Memory B cell (primary cell): ENCODE data around the gene DOCK10.

Experiments
- ATAC-seq: fragments of 150-1000 bp; cut with Tn5 transposase; 2 replicates; pipeline ENCODE4 v1.10.0; 2021; ENCODE audit warnings: low read depth, mild to moderate bottlenecking, moderate library complexity
- DNase-seq, 2 donors: peaks; one replicate each; pipeline ENCODE4 v3.0.0; 2022; ENCODE audit warnings: low spot score in 2 of 2
- H3K27ac Mint-ChIP-seq: one replicate; pipeline ENCODE4 v1.8.0; 2022; ENCODE audit warnings: mild to moderate bottlenecking, moderate library complexity, mixed read lengths
- H3K27me3 Mint-ChIP-seq: one replicate; pipeline ENCODE4 v1.8.0; 2022; ENCODE audit warnings: mixed read lengths
- H3K36me3 Mint-ChIP-seq: one replicate; pipeline ENCODE4 v1.8.0; 2022; ENCODE audit warnings: mild to moderate bottlenecking, mixed read lengths
- H3K4me1 Mint-ChIP-seq: one replicate; pipeline ENCODE4 v1.8.0; 2022; ENCODE audit warnings: mixed read lengths
- H3K4me3 Mint-ChIP-seq: one replicate; pipeline ENCODE4 v1.8.0; 2022; ENCODE audit warnings: mild to moderate bottlenecking, moderate library complexity, mixed read lengths
- H3K9me3 Mint-ChIP-seq: one replicate; pipeline ENCODE4 v1.8.0; 2022; ENCODE audit warnings: mixed read lengths

The DOCK10 gene

DNA sequence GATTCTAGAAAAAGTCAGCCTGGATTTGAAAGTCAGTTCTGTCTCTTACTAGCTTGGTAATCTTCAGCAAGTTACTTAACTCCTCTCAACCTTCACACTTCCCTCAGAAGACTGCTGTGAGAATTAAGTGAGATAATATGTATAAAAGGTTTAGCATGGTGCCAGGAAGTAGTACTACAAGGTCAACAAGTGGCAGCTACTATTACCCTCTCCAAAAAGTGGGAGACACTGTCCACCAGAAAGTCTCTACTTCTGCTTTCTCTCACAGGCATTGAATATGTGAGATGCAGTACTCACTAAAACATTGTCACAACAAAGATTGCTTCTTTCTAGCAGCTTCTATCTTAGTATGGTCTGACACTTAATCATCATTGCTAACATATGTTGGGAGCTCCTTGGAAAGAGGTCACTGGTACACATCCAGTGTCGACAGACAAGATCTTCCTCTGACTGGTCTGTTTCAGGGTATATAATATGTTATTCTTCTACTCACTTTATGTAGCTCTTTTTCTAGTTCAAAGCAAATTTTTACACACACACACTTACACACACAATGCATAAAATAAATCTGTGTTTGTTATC is 47.9 kb downstream of the DOCK10 start:
- no peaks in the 10 kb centered on the region for H3K27me3 Mint-ChIP-seq
- ATAC-seq (peak; percentile 29), DNase-seq (no peak)
- H3K4me1 Mint-ChIP-seq = peaks cover 30% of the 10 kb centered on the region
- no peaks in the 10 kb centered on the region for H3K9me3 Mint-ChIP-seq
- peaks cover 30% of the 10 kb centered on the region for H3K36me3 Mint-ChIP-seq
- no peak overlapping the region for H3K4me3 Mint-ChIP-seq
- H3K27ac Mint-ChIP-seq = no peak overlapping the region

DNA sequence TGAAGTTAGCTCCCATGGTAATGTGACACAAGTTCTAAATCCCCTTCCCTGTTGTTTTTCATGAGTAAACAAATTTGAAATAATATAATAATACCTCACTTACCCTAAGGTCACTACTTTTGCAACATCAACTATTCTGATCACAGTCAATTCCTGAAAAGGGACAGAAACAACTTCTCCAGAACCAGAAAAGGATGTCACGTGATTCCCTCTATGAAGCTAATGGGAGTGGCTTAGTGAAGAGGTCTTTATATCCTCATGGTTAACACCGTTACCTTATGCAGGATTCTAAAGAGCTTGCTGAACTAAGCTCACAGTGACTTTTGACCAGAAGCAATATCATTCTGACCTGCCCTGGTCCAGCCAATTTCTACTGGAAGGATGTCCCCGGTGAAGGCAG is 51.6 kb downstream of the DOCK10 start:
- no peaks in the 10 kb centered on the region for H3K27me3 Mint-ChIP-seq
- no peak overlapping the region for H3K27ac Mint-ChIP-seq
- no peaks in the 10 kb centered on the region for H3K9me3 Mint-ChIP-seq
- DNase-seq (no peak), ATAC-seq (no peak)
- H3K36me3 Mint-ChIP-seq = peaks cover 25% of the 10 kb centered on the region
- H3K4me3 Mint-ChIP-seq = no peak overlapping the region
- H3K4me1 Mint-ChIP-seq = peaks cover 25% of the 10 kb centered on the region

DNA sequence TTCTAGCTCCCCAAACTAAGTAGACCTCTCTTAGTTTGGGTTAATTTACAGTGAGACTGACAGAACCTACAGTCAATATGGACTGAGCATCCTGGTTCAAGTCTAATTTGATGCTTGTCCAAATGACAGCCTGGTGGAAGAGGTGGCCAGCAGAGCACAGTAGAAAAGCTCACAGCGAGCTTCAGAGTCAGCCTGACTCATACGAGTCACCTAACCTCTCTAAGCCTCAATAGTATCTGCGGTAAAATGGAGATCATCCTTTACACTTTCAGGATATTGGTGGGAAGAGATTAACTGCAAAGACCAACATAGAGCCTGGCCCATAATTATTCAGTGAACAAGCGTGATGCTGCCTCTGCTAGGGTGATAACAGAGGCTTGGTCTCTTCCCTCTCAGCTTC is 54.5 kb downstream of the DOCK10 start:
- H3K9me3 Mint-ChIP-seq = peaks cover 1% of the 10 kb centered on the region
- peak overlapping the region; percentile 24 for H3K27ac Mint-ChIP-seq
- ATAC-seq (no peak), DNase-seq (no peak)
- H3K27me3 Mint-ChIP-seq = no peaks in the 10 kb centered on the region
- peaks cover 38% of the 10 kb centered on the region for H3K4me1 Mint-ChIP-seq
- H3K36me3 Mint-ChIP-seq = peaks cover 20% of the 10 kb centered on the region
- no peak overlapping the region for H3K4me3 Mint-ChIP-seq

DNA sequence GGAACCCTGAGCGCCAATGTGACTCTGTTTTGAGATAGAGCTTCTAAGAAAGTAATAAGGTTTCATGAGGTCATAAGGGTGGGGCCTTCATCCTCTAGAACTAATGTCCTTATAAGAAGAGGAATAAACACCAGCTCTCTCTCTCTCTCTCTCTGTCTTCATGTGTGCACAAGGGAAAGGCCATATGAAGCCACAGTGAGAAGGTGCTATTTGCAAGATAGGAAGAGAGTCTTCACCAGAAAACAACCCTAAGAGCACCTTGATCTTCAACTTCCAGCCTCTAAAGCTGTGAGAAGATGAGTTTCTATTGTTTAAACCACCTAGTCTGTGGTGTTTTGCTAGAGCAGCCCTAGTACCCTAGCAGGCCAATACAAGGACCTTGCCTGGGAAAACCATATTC is 55.8 kb downstream of the DOCK10 start:
- ATAC-seq (no peak), DNase-seq (no peak)
- Mint-ChIP-seq H3K27ac (peak overlapping the region; percentile 63), H3K4me3 (no peak overlapping the region), H3K27me3 (no peaks in the 10 kb centered on the region), H3K4me1 (peaks cover 40% of the 10 kb centered on the region), H3K36me3 (peaks cover 17% of the 10 kb centered on the region), H3K9me3 (peaks cover 1% of the 10 kb centered on the region)

DNA sequence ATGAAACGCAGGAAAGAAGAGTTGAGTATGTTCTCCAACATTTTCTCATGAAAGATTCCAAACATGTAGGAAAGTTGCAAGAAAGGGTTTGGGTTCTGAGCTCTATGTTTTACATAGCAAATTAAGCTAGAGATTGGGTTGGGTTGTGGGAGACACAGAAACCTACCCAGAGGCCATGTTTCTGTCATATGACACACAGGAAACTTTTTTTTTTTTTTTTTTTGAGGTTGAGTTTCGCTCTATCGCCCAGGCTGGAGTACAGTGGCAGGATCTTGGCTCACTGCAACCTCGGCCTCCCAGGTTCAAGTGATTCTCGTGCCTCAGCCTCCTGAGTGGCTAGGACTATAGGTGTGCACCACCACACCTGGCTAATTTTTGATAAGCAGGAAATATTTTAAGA is 57.6 kb downstream of the DOCK10 start:
- peaks cover 9% of the 10 kb centered on the region for H3K36me3 Mint-ChIP-seq
- H3K9me3 Mint-ChIP-seq = peaks cover 1% of the 10 kb centered on the region
- H3K4me3 Mint-ChIP-seq = peak overlapping the region; percentile 24
- H3K4me1 Mint-ChIP-seq = peaks cover 35% of the 10 kb centered on the region
- H3K27ac Mint-ChIP-seq = peak overlapping the region; percentile 82
- ATAC-seq (peak; percentile 70), DNase-seq (no peak)
- no peaks in the 10 kb centered on the region for H3K27me3 Mint-ChIP-seq

DNA sequence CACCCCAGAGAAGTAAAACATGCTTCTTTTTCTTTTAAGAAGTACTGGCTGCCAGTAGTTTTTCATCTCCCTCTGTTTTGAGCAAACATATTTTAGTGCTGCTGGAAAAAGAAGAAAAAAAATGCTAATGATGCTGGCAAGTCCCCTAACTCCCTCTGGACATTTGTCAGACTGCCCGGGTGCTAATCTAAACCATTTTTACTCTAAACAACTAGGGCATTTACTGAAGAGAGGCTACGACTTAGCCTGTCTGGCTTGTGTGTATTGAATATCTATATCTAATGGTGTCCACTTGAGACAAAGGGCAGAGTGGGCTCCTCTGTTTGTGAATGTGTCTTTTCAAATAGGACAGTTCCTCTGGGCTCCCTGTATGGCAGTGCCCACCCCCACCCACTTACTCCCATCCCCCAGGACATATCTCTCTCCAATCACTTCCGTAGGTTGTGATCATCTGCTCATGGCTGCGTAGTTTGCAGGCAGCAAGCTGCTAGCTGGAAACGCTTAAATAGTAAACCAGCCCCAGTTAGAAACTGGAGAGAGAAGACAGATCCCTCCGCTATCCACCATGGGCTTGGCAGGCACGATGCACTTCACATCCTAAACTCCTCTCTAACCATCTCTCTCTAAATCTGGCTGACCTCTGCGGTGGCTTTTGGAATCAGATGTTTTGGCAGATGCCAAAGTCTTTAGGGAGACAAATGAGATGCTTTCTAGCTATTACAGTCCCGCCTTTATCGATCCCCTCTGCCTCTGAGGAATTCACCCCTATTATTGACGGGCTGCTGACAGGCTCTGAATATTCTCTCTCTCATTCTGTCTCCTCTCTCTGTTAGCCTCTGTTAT is 58.3 kb downstream of the DOCK10 start:
- peak overlapping the region; percentile 82 for H3K27ac Mint-ChIP-seq
- peak overlapping the region; percentile 24 for H3K4me3 Mint-ChIP-seq
- peaks cover 1% of the 10 kb centered on the region for H3K9me3 Mint-ChIP-seq
- no peak for ATAC-seq
- H3K27me3 Mint-ChIP-seq = no peaks in the 10 kb centered on the region
- no peak for DNase-seq
- H3K4me1 Mint-ChIP-seq = peaks cover 38% of the 10 kb centered on the region
- peaks cover 11% of the 10 kb centered on the region for H3K36me3 Mint-ChIP-seq

DNA sequence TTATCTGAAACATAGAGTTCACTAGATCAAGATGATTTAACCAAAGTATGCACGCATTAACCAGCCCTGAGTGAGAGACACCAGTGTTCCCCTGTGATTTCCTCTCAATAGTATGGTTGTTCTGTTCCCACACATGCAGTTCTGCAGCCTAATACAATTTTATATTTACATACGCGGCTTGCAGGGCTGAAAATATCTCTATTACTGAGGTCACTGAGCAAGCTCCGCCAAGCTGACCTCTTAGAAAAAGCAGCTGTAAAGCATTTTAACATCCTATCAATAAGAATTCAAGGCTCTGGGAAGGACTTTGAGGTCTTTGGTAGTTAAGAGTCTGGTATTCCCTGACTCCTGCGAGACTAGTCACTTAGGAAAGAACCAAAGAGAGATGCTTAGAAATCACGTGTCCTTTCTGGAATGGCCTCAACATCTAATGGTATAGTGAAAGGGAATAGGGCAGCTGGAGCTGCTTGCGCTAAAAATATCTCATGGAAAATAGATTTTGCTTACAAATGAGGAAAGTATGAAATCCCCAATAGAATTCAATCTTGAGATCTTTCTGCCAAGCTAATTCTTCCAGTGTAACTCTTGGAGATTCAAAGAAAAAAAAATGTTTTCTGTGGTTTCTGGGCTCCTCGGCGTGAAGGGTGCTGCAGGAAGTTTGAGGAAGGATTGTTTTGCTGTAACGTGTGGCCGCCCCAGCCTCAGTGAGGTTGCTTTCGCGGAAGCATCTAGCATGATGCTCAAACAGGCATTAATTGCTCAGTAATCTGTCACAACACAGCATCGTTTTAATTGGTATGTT is 59.2 kb downstream of the DOCK10 start:
- Mint-ChIP-seq H3K36me3 (peaks cover 8% of the 10 kb centered on the region), H3K27me3 (no peaks in the 10 kb centered on the region), H3K4me3 (peak overlapping the region; percentile 78), H3K9me3 (peaks cover 1% of the 10 kb centered on the region), H3K4me1 (peaks cover 35% of the 10 kb centered on the region), H3K27ac (peak overlapping the region; percentile 82)
- no peak for DNase-seq
- peak; percentile 74 for ATAC-seq

DNA sequence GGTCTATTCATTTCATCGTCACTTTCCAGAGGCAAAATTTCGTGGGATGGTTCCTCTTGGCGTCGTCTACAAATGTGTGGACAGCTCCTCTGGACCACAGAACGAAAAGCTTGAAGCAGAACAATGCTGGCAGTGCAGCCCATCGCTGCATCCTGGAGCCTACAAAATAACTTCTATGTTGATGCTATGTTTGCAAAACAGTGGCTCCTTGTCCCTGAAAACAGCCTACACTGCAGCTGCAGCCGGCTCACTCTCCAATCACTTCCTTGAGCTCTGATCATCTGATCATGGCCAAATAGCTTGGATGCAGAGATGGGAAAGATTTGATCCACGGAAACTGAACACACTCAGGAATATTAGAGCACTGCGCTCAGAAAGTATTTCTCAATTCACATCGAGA is 60.0 kb downstream of the DOCK10 start:
- H3K27ac Mint-ChIP-seq = peak overlapping the region; percentile 82
- ATAC-seq (no peak), DNase-seq (no peak)
- no peaks in the 10 kb centered on the region for H3K27me3 Mint-ChIP-seq
- H3K4me3 Mint-ChIP-seq = no peak overlapping the region
- H3K36me3 Mint-ChIP-seq = peaks cover 8% of the 10 kb centered on the region
- peaks cover 36% of the 10 kb centered on the region for H3K4me1 Mint-ChIP-seq
- peaks cover 1% of the 10 kb centered on the region for H3K9me3 Mint-ChIP-seq

DNA sequence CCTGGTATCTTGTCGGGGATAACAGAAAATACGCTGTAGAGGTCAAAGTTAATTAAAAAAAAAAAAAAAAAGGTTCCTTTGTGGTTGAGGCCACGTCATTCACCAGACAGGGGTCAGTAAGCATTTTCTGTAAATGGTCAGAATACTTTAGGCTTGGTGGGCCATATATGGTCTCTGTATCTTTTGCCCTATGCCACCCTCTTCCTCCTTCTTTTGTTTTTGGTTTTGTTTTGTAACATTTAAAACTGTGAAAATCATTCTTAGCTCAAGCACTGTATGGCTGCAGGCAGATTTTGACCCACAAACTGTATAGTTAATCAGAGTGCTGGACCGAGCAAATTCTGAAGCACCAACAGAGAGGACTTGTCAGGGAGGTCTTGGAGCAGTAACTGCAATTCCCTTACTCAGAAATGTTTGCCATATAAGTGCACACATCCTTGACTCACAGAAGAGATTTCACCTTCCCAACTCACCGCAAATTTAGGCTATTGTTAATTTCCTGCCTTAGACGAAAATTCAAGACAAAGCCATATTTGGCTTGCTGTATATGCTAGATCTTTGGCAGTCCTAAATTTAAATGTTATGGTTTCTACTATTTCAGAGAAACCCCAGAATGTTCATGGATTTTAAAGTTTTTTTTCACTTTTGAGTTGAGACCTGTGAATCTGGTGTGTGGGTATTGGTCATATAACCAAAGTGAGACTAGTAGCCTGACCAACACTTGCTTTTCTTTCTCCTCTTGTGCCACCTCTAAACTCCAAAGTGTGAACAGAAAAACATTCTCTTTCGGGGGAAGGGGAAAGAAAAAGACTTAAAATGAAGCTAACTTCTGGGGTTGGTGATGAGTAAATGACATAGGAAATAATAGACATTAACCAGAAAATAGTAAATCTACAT is 65.4 kb downstream of the DOCK10 start:
- Mint-ChIP-seq H3K9me3 (no peaks in the 10 kb centered on the region), H3K4me3 (peak overlapping the region; percentile 73), H3K27ac (peak overlapping the region; percentile 89), H3K36me3 (peaks cover 6% of the 10 kb centered on the region), H3K4me1 (peaks cover 38% of the 10 kb centered on the region), H3K27me3 (no peaks in the 10 kb centered on the region)
- ATAC-seq (peak; percentile 27), DNase-seq (no peak)

DNA sequence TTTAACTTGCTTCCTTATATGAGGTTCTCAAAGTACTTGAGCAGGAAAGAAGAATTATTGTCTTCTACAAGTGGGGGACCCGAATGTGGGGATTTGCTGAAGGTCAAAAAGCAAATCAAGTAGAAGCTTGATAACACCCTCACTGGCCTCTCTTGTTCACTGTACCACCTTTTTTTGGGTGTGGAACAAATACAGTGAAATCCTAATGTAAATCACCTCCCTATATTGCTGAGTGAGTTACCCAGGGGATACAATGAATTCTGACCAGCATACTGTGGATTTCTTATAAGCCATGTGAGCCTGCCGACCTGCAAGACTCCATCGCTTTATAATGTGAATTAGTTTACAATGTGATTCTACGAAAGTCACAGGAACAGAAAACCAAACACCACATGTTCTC is 66.5 kb downstream of the DOCK10 start:
- Mint-ChIP-seq H3K27me3 (no peaks in the 10 kb centered on the region), H3K36me3 (peaks cover 6% of the 10 kb centered on the region), H3K4me3 (peak overlapping the region; percentile 43), H3K4me1 (peaks cover 45% of the 10 kb centered on the region), H3K27ac (peak overlapping the region; percentile 89), H3K9me3 (no peaks in the 10 kb centered on the region)
- ATAC-seq = no peak
- no peak for DNase-seq

DNA sequence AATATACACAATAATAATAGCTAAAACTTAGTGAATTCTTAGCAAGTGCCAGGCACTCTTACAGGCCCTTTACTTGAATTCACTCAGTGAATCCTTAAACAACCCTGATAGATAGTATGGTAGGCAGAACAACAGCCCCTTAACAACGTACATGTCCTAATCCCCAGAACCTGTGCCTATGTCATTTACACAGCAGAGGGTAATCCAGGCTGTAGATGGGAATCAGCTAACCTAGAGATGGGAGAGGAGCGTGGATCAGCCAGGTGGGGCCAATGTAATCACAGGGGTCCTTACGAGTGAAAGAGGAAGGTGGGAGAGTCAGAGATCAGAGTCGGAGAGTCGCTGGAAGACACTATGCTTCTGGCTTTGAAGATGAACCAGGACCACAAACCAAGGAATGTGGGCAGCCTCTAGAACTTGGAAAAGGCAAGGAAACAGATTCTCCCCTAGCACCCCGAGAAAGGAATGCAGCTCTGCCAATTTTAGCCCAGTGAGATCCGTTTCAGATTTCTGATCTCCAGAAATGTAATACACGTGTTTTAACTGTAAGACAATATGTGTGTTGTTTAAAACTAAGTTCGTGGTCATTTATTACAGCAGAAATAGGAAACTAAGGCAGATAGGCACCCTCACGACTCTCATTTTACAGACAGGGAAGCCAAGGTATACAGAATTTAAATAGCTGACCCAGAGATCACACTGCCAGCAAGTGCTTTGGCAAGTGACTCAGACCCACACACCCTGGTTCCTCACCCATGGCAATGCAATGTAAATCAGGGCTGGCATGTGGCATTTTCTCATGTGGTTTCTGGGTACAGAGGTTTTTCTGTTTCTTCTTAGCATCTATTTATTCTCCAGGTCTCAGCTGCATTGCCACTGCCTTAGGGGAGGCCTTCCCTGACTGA is 68.9 kb downstream of the DOCK10 start:
- H3K4me3 Mint-ChIP-seq = peak overlapping the region; percentile 84
- peak in 1 of 2 donors; percentile 35 for DNase-seq
- H3K36me3 Mint-ChIP-seq = no peaks in the 10 kb centered on the region
- ATAC-seq = peak; percentile 78
- peaks cover 63% of the 10 kb centered on the region for H3K4me1 Mint-ChIP-seq
- no peaks in the 10 kb centered on the region for H3K27me3 Mint-ChIP-seq
- H3K9me3 Mint-ChIP-seq = no peaks in the 10 kb centered on the region
- H3K27ac Mint-ChIP-seq = peak overlapping the region; percentile 96

DNA sequence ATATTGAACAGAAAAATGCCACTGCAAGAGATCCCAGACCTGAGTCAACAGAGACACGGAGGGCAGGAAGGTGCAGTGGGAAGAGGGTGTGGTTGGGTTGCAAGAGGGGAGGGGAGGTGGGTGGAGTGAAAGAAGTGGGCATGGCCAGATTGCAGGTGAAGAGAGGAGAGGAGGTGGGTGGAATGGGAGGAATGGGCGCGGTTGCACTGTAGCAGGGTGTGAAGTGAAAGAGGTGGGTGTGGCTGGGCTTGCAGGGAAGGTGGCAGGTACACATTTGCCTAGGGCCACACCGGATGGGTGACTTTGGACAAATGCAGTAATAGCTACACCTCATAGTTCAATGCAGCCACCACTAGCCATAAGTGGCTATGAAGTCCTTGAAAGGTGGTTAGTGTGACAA is 71.1 kb downstream of the DOCK10 start:
- ATAC-seq (peak; percentile 42), DNase-seq (no peak)
- Mint-ChIP-seq H3K4me1 (peaks cover 61% of the 10 kb centered on the region), H3K36me3 (no peaks in the 10 kb centered on the region), H3K27ac (peak overlapping the region; percentile 93), H3K27me3 (no peaks in the 10 kb centered on the region), H3K4me3 (peak overlapping the region; percentile 83), H3K9me3 (no peaks in the 10 kb centered on the region)

DNA sequence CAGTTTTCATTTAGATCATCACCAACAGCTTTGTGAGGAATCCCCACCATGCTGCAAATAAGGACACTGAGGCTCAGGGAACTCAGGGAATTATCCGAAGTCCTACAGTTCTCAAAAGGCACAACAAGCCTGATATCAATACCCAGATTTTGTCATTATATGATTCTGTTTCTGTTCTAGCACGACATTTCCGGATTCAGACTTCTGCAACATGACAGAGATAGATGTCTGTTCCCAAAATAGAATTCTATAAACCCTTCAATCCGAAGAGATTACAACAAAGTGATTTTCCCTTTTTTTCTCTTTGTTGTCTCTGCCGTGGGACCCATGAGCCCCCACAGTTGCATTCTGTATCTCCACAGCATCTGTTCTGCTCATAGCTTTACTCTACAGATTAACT is 72.0 kb downstream of the DOCK10 start:
- H3K27me3 Mint-ChIP-seq = no peaks in the 10 kb centered on the region
- ATAC-seq (peak; percentile 24), DNase-seq (no peak)
- H3K4me3 Mint-ChIP-seq = peak overlapping the region; percentile 80
- H3K27ac Mint-ChIP-seq = peak overlapping the region; percentile 93
- peaks cover 56% of the 10 kb centered on the region for H3K4me1 Mint-ChIP-seq
- no peaks in the 10 kb centered on the region for H3K9me3 Mint-ChIP-seq
- no peaks in the 10 kb centered on the region for H3K36me3 Mint-ChIP-seq
